ENCODE measurements around the gene DGKE. TPM values are rescaled to one million over a fixed set of nuclear protein-coding genes. Genes with fewer than 3 reads are reported as not detected.

Gene DGKE
- total and polyA plus RNA-seq, 2 of the 8 experiments (the other 6 are each of a cell fraction or from before 2014, with no cell fraction given): 1.7 to 7.4 TPM

DNA sequence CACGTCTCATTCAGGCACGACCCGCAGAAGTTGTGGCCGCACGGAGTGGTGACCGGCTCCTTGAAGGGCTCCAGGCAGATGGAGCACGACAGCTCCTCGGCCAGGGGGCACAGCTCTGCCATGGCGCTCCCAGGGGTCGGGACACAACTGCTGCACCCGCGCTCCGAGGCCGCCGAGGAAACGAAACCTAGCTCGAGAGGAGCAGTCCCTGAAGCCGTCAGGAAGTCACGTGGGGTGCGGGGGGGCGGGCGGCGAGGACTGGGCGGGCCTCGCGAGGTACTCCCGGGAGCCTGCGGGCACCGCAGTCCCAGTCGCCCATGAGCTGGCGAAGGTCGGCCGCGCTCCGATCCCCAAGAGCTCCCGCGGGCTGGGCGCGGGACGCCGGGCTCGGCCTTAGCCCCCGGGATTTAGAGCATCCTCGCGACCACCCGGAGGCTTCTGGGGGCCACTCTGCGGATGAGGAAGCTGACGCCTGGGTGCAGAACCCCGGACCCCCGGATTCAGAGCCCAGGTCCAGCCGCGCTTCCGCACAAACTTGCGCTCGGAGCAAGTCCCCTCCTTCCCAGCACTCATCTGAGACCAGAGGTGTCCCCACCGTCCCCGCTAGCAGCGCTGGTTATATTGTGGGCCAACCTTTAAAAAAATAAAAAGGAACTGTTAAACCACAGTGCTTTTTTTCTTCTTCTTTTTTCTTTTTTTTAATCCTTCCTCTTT, 80.1 kb downstream of the DGKE start, which contains the start of gene TRIM25:
Gene TRIM25, minus strand, starts transcription at position 183 of the 714 bp plus-strand sequence. Its CDS starts 61 bp downstream, at position 122.
- Histone ChIP-seq H3K18ac (ENCODE audit: extremely low read depth, low read length) (peak within 1 kb of the TSS; percentile 86), H4K5ac (ENCODE audit: insufficient read length, low read depth, low read length) (peak within 1 kb of the TSS; percentile 82), H3K9me3 (ENCODE audit: insufficient read depth in 2 of 2, low read depth in 1 of 2, low read length in 1 of 2) (no peaks in the 10 kb centered on the region), H3K23ac (ENCODE audit: insufficient read length) (no peak within 1 kb of the TSS), H3K4me3 (ENCODE audit: extremely low read depth in 1 of 4, insufficient read depth in 2 of 4, low read depth in 3 of 4, low read length in 4 of 4) (peak within 1 kb of the TSS; percentile 49 to 79 (median 72)), H3K23me2 (ENCODE audit: low read depth, low read length) (peaks cover 13% of the 10 kb centered on the region; the same call in 1 of the 2 replicates), H4K91ac (replicated peaks; ENCODE audit: insufficient read length, low read length) (peak within 1 kb of the TSS; percentile 90), H2AK5ac (ENCODE audit: low read depth, low read length) (no peak within 1 kb of the TSS), H2AFZ (ENCODE audit: low read length) (peak within 1 kb of the TSS; percentile 92), H2BK20ac (ENCODE audit: low read length) (no peak within 1 kb of the TSS), H3K79me2 (ENCODE audit: control insufficient read depth in 1 of 2, insufficient read depth in 2 of 2, low read length in 2 of 2) (peaks cover 0 to 9% of the 10 kb centered on the region in 2 experiments; a peak in 1 of 4 replicates), H3K79me1 (ENCODE audit: low read depth, low read length) (peaks cover 3% of the 10 kb centered on the region), H2BK12ac (ENCODE audit: low read depth, low read length) (peak within 1 kb of the TSS; percentile 18; the same call in 1 of the 2 replicates), H2BK5ac (ENCODE audit: low read depth, low read length) (peak within 1 kb of the TSS; percentile 40; the same call in 1 of the 2 replicates), H3K4ac (replicated peaks; ENCODE audit: insufficient read length, low read depth, low read length) (no peak within 1 kb of the TSS), H2BK15ac (ENCODE audit: low read length) (peak within 1 kb of the TSS; percentile 88; the same call in 1 of the 2 replicates), H4K20me1 (replicated peaks in 1 of 2; ENCODE audit: control insufficient read depth in 1 of 2, insufficient read depth in 2 of 2, low read length in 2 of 2) (peaks cover 0 to 5% of the 10 kb centered on the region in 2 experiments), H3K9ac (replicated peaks in 1 of 4; ENCODE audit: extremely low read depth in 1 of 4, low read depth in 3 of 4, low read length in 3 of 4) (peak within 1 kb of the TSS; percentile 8 to 63 (median 49); a peak in 5 of 7 replicates), H3K27ac (ENCODE audit: low read depth, low read length) (no peak within 1 kb of the TSS), H4K8ac (ENCODE audit: extremely low read depth, insufficient read depth, low read length) (peak within 1 kb of the TSS; percentile 45), H3K56ac (replicated peaks; ENCODE audit: insufficient read length, low read depth, low read length) (no peak within 1 kb of the TSS), H3K4me2 (ENCODE audit: insufficient read depth in 1 of 2, low read depth in 2 of 2, low read length in 2 of 2) (peak within 1 kb of the TSS; percentile 80 to 97), H3K4me1 (replicated peaks in 1 of 4; ENCODE audit: control insufficient read depth in 3 of 4, insufficient read depth in 4 of 4, low read length in 3 of 4) (peaks cover 3 to 9% (median 6%) of the 10 kb centered on the region in 4 experiments; a peak in 6 of 7 replicates), H3K27me3 (replicated peaks in 1 of 4; ENCODE audit: control insufficient read depth in 3 of 4, extremely low read depth in 1 of 4, insufficient read depth in 3 of 4, low read length in 3 of 4) (peaks cover 0 to 21% (median 17%) of the 10 kb centered on the region in 4 experiments; a peak in 6 of 7 replicates), H3K14ac (ENCODE audit: insufficient read length) (no peak within 1 kb of the TSS), H2BK120ac (replicated peaks; ENCODE audit: low read depth, low read length) (peak within 1 kb of the TSS; percentile 36), H3K36me3 (ENCODE audit: control insufficient read depth in 2 of 4, insufficient read depth in 4 of 4, low read length in 3 of 4) (peaks cover 0 to 4% (median 0%) of the 10 kb centered on the region in 4 experiments; a peak in 1 of 8 replicates)
- peak in 1 of 2 experiments; percentile 83 for DNase-seq (ENCODE audit: low read depth in 1 of 2, low spot score in 2 of 2)
- ChIA-PET POLR2A (ENCODE audit: partially characterized antibody) (interaction anchor here (0.5 to 2.3 kb wide), 9 partner anchors 9 to 159 kb away, joined by 3 to 11 read pairs (median 4); partner anchors contain the start of gene DGKE), CTCF (ENCODE audit: partially characterized antibody) (interaction anchor here (0.8 to 1.7 kb wide), 5 partner anchors 10 to 94 kb away, joined by 3 to 4 read pairs (median 3); no protein-coding TSS in a partner anchor)
- no peak for FAIRE-seq
- WGBS, 2 experiments (ENCODE audit: extremely low coverage in 1 of 2, insufficient coverage in 1 of 2, insufficient read length in 1 of 2, insufficient replicate concordance in 2 of 2, low coverage in 1 of 2, low lambda C conversion rate in 2 of 2, missing lambda C conversion rate in 1 of 2): 3% methylated on average over 49 of the region's 58 CpGs; no CpG with 5 or more reads in 1 of the 2 experiments
- TF ChIP-seq POLR2AphosphoS5 (IDR thresholded peaks at IDR 0.05; ENCODE audit: low read depth, low read length) (peak; percentile 79), SP1 (IDR thresholded peaks at IDR 0.05; ENCODE audit: low read depth, low read length) (no peak), CHD2 (IDR thresholded peaks at IDR 0.05; ENCODE audit: low read length) (peak; percentile 76), POU5F1 (IDR thresholded peaks at IDR 0.05; ENCODE audit: low read depth, low read length) (no peak), MAX (IDR thresholded peaks at IDR 0.05) (peak; percentile 85), KDM4A (IDR thresholded peaks at IDR 0.05; ENCODE audit: low read depth, low read length, severe bottlenecking) (peak; percentile 96), RXRA (IDR thresholded peaks at IDR 0.05; ENCODE audit: insufficient read depth, low read depth, low read length) (no peak), GABPA (IDR thresholded peaks at IDR 0.05; ENCODE audit: borderline replicate concordance, insufficient read depth, low read length) (no peak), SAP30 (IDR thresholded peaks at IDR 0.05; ENCODE audit: insufficient read depth, insufficient replicate concordance, low read length) (no peak), SIX5 (IDR thresholded peaks at IDR 0.05; ENCODE audit: low read depth, low read length) (no peak), NANOG (IDR thresholded peaks at IDR 0.05; ENCODE audit: insufficient read depth, low read depth, low read length, poor library complexity, severe bottlenecking) (no peak)
